ENCODE measurements around the gene SIPA1L3.

DNA sequence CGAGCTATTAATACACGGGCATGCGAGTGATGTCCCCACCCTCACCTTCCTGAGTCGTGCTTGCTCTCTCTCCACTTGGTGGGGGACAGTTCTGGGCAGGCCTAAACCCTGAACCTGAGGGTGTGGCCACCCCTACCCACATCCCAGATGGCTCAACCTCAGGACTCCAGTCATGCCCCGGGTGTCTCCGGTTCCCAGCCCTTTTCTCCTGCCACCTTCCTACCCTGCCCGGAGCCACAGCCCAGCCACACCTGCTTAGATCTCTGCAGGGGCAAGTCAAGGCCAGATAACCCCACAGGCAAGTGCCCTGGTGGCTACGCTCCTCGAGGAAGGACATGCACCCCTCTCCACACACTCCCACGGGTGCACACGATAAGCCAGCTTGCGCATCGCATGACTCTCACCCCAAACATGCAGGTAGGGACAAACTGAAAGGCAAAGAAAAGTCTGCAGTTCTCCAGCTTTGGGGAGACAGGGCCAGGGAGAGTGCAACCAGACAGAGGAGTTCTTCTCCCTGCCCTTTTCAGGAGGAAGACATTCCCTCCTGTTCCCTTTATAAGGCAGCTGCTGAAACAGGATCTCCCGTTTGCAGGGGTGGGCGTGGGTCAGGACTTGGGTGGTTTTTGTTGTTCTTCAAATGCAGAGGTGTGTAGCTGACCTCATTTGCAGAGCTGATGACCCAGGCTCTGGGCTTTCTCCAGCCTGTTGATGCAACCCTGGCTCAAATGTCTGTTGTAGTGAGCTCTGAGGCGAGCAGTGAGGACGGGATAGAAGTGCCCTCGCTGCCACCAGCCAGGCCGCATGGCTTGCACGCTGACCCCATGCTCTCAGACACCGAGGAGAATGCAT, 228.4 kb downstream of the SIPA1L3 start:
- TF ChIP-seq TOX (CRISPR knock-in tag; IDR thresholded peaks at IDR 0.05; ENCODE audit: borderline replicate concordance) (no peak), ARNTL (CRISPR knock-in tag; IDR thresholded peaks at IDR 0.05; ENCODE audit: borderline replicate concordance, low read depth) (no peak), TCF4 (CRISPR knock-in tag; IDR thresholded peaks at IDR 0.05; ENCODE audit: borderline replicate concordance) (no peak), ZFP30 (CRISPR knock-in tag; IDR thresholded peaks at IDR 0.05) (no peak), ZNF70 (CRISPR knock-in tag; IDR thresholded peaks at IDR 0.05) (no peak), CSDC2 (CRISPR knock-in tag; IDR thresholded peaks at IDR 0.05) (no peak), ESRRG (CRISPR knock-in tag; IDR thresholded peaks at IDR 0.05) (no peak)
- TF ChIP-seq, protein P1, sequence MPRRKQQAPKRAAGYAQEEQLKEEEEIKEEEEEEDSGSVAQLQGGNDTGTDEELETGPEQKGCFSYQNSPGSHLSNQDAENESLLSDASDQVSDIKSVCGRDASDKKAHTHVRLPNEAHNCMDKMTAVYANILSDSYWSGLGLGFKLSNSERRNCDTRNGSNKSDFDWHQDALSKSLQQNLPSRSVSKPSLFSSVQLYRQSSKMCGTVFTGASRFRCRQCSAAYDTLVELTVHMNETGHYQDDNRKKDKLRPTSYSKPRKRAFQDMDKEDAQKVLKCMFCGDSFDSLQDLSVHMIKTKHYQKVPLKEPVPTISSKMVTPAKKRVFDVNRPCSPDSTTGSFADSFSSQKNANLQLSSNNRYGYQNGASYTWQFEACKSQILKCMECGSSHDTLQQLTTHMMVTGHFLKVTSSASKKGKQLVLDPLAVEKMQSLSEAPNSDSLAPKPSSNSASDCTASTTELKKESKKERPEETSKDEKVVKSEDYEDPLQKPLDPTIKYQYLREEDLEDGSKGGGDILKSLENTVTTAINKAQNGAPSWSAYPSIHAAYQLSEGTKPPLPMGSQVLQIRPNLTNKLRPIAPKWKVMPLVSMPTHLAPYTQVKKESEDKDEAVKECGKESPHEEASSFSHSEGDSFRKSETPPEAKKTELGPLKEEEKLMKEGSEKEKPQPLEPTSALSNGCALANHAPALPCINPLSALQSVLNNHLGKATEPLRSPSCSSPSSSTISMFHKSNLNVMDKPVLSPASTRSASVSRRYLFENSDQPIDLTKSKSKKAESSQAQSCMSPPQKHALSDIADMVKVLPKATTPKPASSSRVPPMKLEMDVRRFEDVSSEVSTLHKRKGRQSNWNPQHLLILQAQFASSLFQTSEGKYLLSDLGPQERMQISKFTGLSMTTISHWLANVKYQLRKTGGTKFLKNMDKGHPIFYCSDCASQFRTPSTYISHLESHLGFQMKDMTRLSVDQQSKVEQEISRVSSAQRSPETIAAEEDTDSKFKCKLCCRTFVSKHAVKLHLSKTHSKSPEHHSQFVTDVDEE (CRISPR knock-in tag; IDR thresholded peaks at IDR 0.05): no peak
- TF ChIP-seq, protein P2, sequence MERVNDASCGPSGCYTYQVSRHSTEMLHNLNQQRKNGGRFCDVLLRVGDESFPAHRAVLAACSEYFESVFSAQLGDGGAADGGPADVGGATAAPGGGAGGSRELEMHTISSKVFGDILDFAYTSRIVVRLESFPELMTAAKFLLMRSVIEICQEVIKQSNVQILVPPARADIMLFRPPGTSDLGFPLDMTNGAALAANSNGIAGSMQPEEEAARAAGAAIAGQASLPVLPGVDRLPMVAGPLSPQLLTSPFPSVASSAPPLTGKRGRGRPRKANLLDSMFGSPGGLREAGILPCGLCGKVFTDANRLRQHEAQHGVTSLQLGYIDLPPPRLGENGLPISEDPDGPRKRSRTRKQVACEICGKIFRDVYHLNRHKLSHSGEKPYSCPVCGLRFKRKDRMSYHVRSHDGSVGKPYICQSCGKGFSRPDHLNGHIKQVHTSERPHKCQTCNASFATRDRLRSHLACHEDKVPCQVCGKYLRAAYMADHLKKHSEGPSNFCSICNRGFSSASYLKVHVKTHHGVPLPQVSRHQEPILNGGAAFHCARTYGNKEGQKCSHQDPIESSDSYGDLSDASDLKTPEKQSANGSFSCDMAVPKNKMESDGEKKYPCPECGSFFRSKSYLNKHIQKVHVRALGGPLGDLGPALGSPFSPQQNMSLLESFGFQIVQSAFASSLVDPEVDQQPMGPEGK (CRISPR knock-in tag; IDR thresholded peaks at IDR 0.05; ENCODE audit: borderline replicate concordance): no peak
